Dedifferentiated amniotic fluid mesenchymal stem cell (primary cell): ENCODE results near the gene KRT5.
"Not testable (repeated sequence)": the region's sequence is repeated elsewhere in the genome, so short reads cannot be mapped to it uniquely, and the experiment has no call there.

ENCODE experiments used
- DNase-seq: peaks from one replicate; pipeline ENCODE4 v3.0.0-alpha.2; 2016; ENCODE audit errors: extremely low spot score

Gene KRT5

DNA sequence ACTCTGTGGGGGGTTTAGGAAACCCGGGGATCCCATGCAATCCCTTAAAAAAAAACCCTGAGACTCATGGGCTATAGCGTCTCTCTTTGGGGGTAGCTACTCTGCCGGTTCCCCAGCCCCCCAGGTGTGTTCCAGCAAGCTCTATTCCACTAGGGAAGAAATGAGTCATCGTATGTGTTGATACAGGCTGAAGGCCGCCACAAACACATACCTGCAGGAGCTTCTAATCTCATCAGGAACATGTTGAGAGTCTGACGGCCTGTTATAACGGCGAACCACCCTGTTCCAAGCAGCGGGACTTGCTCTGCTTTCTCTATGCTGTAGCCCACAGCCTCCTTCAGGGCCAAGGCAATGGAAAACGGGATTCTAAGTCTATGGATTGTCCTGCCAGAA is 977 bp upstream of the KRT5 start:
- DNase-seq = no peak

DNA sequence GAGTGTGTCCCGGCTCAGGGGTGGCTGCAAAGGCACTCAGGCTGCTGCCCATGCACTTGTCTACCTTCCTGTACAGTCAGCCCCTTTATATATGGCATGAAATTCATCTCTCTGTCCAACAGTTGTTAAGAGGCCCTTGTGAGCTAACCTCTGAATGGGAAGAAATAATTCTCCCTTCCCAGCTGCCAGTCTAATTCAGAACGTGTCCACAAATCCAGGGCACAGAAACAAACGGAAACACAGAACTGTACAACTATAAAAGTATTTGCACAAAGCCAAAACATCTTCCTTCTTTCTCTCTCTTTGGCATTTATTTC is 849 bp downstream of the KRT5 start:
- DNase-seq = no peak

DNA sequence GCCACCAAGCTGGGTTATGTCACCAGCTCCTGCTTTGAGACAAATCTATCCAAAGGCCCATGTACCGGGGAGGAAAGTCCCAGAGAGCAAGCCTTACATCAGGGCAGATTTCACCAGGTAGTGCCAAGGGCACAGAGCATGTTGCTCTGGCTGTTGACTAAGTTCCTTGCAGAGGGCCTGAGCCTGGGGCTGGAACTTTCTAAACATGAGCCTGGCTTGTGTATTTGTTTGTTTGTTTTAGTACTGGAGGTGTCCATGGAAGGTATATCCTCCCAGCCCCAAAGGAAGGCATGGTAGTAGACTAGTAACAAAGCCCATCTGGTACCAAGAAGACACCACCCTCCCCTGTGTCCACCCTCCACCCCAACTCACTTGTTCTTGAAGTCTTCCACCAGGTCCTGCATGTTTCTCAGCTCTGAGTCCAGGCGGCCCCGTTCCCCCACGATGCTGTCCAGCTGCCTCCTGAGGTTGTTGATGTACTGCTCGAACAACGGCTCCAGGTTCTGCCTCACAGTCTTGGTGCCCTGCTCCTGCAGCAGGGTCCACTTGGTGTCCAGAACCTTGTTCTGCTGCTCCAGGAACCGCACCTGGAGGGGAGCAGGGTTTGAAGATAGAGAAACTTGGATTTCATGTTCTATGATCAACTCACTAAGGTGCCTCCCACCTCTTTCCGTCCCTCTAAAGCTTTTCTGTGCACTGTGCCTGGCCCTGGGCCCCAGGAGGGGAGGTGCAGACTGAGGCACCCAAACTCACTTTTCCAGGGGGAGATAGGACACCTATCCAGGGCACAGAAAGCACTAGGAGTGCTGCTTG is 1.4 kb downstream of the KRT5 start:
- DNase-seq = no peak

GRCh38 chr12:52517888-52518287 is 2.3 kb downstream of the KRT5 start:
- DNase-seq = no peak

DNA sequence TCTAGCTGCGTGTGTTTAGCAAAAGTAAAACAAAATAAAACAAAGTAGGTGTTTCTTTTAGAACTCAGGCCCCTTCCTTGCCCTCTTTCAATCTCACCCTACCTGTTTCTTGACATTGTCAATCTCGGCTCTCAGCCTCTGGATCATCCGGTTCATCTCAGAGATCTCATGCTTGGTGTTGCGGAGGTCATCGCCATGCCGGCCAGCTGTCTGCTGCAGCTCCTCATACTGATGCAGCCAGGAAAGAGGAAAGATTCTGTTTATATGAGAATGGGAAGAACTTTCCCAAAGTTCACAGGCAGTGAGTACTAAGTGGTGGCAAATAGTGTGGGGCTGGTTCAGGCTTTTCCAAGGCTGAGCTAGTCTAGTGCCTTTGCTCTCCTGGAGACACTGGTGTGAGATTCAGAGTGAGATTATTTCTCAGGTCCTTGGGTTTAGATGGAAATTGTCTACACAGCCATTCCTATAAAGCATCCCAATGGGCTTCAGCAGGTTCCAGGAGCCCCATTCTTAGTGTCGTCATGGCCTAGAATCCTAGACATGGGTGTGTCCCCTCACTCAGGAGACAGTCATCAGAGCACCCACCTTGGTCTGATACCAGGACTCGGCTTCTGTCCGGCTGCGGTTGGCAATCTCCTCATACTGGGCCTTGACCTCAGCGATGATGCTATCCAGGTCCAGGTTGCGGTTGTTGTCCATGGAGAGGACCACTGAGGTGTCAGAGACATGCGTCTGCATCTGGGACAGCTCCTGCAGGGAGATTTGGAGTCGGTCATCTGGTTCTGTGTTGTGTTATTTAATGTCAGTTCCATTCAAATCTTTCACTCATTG is 3.0 kb downstream of the KRT5 start:
- DNase-seq = no peak

DNA sequence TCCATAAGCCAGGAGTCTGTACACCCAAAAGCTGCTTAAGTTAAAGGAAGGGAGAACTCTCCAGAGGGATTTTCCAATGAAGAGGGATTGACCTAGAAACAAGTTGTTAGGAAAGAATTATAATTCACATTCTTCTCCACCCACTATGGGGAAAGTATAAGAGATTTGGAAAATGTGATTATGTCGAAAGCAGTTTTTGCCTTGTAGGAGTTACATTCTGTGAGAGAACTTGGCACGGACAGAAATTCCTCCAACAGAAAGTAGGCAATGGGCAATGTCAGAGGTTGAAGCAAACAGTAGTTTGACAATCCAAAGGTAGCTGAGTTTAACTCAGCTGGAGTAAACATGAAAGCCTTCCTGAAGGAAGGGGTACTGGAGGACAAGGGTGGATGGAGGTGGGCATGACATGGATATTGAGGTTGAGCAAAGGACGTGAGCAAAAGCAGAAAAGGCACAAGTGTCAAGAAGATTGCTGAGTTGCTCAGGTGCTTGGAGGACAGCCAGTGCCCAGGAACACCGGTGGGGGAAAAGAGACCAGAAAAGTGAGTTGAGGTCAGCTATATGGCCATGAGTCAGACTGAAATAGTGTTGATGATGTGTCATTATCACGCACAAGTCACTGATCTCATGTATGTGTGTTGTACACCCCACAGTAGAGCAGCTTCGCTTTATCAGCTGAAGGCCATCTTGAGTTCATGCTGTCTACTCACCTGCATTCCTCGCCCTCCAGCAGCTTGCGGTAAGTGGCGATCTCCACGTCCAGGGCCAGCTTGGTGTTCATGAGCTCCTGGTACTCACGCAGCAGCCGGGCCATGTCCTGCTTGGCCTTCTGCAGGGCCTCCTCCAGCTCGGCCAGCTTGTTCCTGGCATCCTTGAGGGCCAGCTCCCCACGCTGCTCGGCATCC is 4.0 kb downstream of the KRT5 start:
- no peak for DNase-seq

GRCh38 chr12:52515319-52515646 is 4.9 kb downstream of the KRT5 start:
- DNase-seq = no peak

- no peak for DNase-seq
Observed at GRCh38 chr12:52514471-52515318, 5.5 kb downstream of the KRT5 start.

GRCh38 chr12:52513736-52514135 is 6.5 kb downstream of the KRT5 start:
- no peak for DNase-seq

- DNase-seq = no peak
Observed at GRCh38 chr12:52508211-52508610, 12.0 kb downstream of the KRT5 start.

- peak; percentile 47 for DNase-seq
Observed at GRCh38 chr12:52506858-52507715, 13.1 kb downstream of the KRT5 start.

GRCh38 chr12:52502877-52503276 is 17.3 kb downstream of the KRT5 start:
- no peak for DNase-seq

DNA sequence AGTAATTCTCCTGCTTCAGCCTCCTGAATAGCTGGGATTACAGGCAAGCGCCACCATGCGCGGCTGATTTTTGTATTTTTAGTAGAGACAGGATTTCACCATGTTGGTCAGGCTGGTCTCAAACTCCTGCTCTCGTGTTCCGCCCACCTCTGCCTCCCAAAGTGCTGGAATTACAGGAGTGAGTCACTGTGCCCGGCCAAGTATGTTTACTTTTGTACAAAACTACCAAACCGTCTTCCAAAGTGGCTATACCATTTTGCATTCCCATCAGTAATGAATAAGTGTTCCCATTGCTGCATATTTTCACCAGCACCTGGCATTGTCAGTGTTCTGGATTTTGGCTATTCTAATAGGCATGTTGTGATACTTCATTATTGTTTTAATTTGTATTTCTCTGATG is 18.7 kb downstream of the KRT5 start:
- DNase-seq = no peak

DNA sequence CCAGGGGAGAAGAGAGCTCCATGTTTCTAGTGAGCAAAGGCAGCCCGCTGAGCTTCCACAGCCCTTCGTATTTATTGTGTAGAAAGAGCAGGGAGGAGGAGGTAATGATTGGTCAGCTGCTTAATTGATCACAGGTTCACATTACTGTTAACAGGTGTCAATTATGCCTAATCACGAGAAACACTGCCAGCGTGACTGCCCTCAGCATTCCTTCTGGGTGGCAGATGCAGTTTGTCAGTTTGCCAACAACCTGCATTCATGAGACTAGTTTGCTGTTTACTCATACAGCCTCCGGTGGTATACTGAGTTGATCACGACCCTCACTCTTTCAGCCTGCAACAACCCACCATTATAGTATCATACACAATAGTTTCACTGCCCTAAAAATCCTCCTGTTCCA is 19.6 kb downstream of the KRT5 start:
- DNase-seq = not testable (repeated sequence)

DNA sequence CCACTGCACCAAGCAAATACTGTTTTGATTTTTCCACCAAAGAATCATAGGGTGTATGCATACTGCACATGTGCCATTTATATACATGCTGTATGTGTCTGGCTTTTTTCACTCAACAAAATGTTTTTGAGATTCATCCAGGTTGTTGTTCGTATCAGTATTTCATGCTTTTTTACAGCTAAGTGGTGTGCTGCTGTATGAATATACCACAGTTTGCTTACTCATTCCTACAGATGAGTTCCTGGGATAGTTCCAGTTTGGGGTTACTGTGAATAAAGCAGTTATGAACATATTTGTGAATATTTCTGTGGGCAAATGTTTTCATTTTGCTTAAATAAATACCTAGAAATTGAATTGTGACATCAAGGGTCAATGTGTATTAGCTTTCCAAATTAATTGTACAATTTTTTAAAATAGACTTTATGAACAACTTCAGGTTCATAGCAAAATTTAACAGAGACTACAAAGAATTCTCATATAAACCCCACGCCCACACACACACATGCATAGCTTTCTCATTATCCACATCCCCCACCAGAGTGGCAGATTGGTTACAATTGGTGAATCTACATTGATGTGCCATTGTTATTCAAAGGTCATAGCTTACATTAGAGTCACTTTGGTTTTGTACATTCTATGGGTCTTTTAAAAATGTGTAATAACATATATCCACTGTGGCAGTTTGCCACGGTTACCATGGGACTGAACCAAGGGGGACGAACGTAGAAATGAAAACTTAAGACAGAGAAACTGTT is 20.2 kb downstream of the KRT5 start:
- no peak for DNase-seq

- DNase-seq = no peak
Observed at GRCh38 chr12:52498946-52499345, 21.2 kb downstream of the KRT5 start.

DNA sequence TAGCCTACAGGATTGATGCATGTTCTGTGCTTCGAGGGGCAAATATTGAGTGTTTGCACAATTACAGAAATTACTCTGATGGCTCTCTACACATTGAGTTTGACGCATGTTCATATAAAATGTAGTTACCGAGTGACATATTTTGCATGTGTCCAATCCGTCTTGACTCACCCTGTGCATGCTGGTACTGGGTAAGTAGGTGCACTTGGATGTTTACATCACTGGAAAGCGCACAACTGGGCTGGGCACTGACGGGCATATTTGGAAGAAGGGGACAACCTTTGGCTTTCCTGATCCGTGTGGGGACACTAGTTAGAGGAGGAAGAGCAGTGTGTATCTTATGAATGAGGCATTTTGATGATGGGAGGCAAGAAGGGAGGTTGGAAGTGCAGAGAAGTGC is 22.2 kb downstream of the KRT5 start:
- no peak for DNase-seq

GRCh38 chr12:52496590-52497071 is 23.6 kb downstream of the KRT5 start:
- DNase-seq = no peak

- no peak for DNase-seq
Observed at GRCh38 chr12:52496054-52496453, 24.1 kb downstream of the KRT5 start.

DNA sequence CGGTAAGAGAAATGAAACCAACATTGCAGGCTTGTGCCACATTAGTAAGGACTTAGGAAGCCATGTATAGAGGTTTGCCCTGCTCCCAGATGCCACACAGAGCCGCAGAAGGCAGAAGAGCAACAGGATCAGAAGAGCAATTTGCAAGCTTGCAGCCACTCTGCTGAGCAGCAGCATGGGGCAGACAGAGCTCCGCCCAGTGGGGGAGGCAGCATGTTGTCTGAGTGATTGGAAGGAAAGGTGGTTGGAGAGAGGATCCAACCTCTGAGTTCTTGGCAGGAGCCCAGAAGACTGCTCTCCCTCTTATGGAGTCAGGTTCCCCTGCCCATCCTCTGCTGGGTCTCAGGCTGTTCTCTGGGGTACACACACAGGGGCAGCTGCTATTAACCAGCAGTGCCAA is 24.8 kb downstream of the KRT5 start:
- DNase-seq = no peak
